ENCODE data around the gene SLC6A5. TPM values are rescaled to one million over a fixed set of nuclear protein-coding genes. Genes with fewer than 3 reads are reported as not detected.

The SLC6A5 gene
- total RNA-seq, 1 experiment from 2014 or later = not detected

- no peak for DNase-seq (ENCODE audit: low read depth)
Observed at GRCh38 chr11:20668844-20669819, 69.7 kb downstream of the SLC6A5 start, which contains the start of gene NELL1. TSS of gene NELL1 (plus strand) at chr11:20669586.

- no peak for DNase-seq (ENCODE audit: low read depth)
Observed at GRCh38 chr11:20669820-20670684, 70.6 kb downstream of the SLC6A5 start.

- DNase-seq (ENCODE audit: low read depth) = no peak
Observed at GRCh38 chr11:20670932-20671403, 71.6 kb downstream of the SLC6A5 start.

GRCh38 chr11:20671856-20672546, 72.6 kb downstream of the SLC6A5 start:
- no peak for DNase-seq (ENCODE audit: low read depth)

GRCh38 chr11:20672575-20672974, 73.2 kb downstream of the SLC6A5 start:
- DNase-seq (ENCODE audit: low read depth) = no peak

GRCh38 chr11:20676658-20677057, 77.2 kb downstream of the SLC6A5 start:
- DNase-seq (ENCODE audit: low read depth) = no peak

GRCh38 chr11:20688761-20689160, 89.4 kb downstream of the SLC6A5 start:
- no peak for DNase-seq (ENCODE audit: low read depth)

- no peak for DNase-seq (ENCODE audit: low read depth)
Observed at GRCh38 chr11:20707876-20708275, 108.5 kb downstream of the SLC6A5 start.

Other genes with a start within 250 kb of the SLC6A5 start
- 44.1 and 46.7 TPM in 2 replicates for gene HTATIP2, start 235.9 kb upstream of the SLC6A5 start, total RNA-seq (2014; rRNA removed)
- gene PRMT3, start 211.9 kb upstream of the SLC6A5 start, total RNA-seq (2014; rRNA removed) = 23.5 and 23.8 TPM in 2 replicates
- not detected in 2 replicates for gene NELL1, start 70.0 kb downstream of the SLC6A5 start, total RNA-seq (2014; rRNA removed)